Prostate gland (tissue), 2 donors: ENCODE measurements around the gene POLD1. TPM values are rescaled to one million over a fixed set of nuclear protein-coding genes. Genes with fewer than 3 reads are reported as not detected.

Source experiments
- DNase-seq: peaks from one replicate; pipeline ENCODE4 v3.0.0-alpha.2; 2019; ENCODE audit warnings: low spot score
- H3K27ac ChIP-seq, 2 donors: fragments of 200-600 bp; sonication (generic); 2 replicates each; pipeline ENCODE4 v1.5.1; 2017 to 2019
- H3K27me3 ChIP-seq: fragments of 200-600 bp; sonication (generic); replicated peaks from 2 replicates; pipeline ENCODE4 v1.5.1; 2019; ENCODE audit not compliant: insufficient read depth
- H3K36me3 ChIP-seq, 2 donors: fragments of 200-600 bp; sonication (generic); 1 replicate in 1 of 2; 2 replicates in 1 of 2; pipeline versions ENCODE4 v1.5.1 to v1.8.1; 2017 to 2019
- H3K4me1 ChIP-seq: fragments of 200-600 bp; sonication (generic); replicated peaks from 2 replicates; pipeline ENCODE4 v1.5.1; 2019
- H3K4me3 ChIP-seq, 2 donors: fragments of 200-600 bp; sonication (generic); 2 replicates each; pipeline ENCODE4 v1.5.1; 2017 to 2019
- H3K9me3 ChIP-seq: fragments of 200-600 bp; sonication (generic); 2 replicates; pipeline ENCODE4 v1.5.1; 2017
- POLR2A ChIP-seq: fragments of 450-650 bp; IDR thresholded peaks from one replicate; pipeline ENCODE4 v1.6.1; 2016; ENCODE audit warnings: antibody characterized with exemption, mild to moderate bottlenecking
- POLR2AphosphoS5 ChIP-seq: sonication (generic); formaldehyde crosslinking; IDR thresholded peaks from one replicate; pipeline ENCODE4 v1.6.1; 2017; ENCODE audit warnings: antibody characterized with exemption
- WGBS: methylation state at CpG from one replicate; pipeline ENCODE4 v1.1.5; 2018; 5-methylcytosine and 5-hydroxymethylcytosine counted together
- intact Hi-C: fragments of 100-400 bp; cut with DNase I; formaldehyde crosslinking; loops from one replicate; pipeline ENCODE4 v1.14.2; 2022
- total RNA-seq, 2 donors: library from RNA; depleted of rRNA; stranded (reverse); fragments of >200 nt; gene quantifications; one replicate each; pipeline ENCODE4 v1.1.0, GENCODE V29; 2016
- TF ChIP-seq, protein P1 (sequence below), 4 experiments: fragments of 200-600 bp in 2 of 4; fragments of 450-650 bp in 2 of 4; sonication (generic) in 2 of 4; IDR thresholded peaks; 1 replicate in 3 of 4; 2 replicates in 1 of 4; pipeline ENCODE4 v1.5.1; 2016 to 2019; ENCODE audit warnings: antibody characterized with exemption in 4 of 4, mild to moderate bottlenecking in 2 of 4, moderate library complexity in 2 of 4

Gene POLD1
- total RNA-seq, 2 donors from 2014 or later: 15.6 to 35.7 TPM

DNA sequence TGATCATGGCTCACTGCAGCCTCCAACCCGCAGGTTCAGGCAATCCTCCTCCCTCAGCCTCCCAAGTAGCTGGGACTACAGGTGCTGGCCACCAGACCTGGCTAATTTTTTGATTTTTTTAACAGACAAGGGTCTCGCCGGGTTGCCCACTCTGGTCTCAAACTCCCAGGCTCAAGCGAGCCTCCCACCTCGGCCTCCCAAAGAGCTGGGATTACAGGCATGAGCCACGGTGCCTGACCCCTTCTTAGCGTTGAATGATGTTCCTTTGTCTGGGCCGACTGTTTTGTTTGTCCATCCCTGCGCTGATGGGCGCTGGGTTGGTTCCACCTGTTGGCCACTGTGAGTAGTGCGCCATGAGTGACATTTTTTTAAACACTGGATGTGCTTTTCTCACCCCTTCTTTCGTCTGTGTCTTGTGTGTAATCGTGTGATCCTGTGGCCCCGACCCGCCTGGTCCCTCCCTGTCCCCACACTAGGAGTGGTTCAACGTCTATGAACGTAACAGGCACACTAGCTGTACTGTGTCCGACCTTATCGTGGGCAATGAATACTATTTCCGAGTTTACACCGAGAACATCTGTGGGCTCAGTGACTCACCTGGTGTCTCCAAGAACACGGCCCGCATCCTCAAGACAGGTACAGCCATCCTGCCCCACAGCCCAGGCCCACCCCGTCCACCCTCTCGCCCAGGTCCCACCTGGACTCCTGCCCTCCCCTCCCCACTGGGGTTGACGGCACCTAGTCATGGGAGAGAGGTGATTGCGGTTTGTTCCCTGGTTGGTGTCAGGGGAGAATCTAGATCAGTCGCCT is 77.1 kb downstream of the POLD1 start:
- no peak overlapping the region for H3K4me3 ChIP-seq
- H3K27ac ChIP-seq: no peak overlapping the region
- no peaks in the 10 kb centered on the region for H3K36me3 ChIP-seq
- H3K27me3 ChIP-seq: peaks cover 8% of the 10 kb centered on the region
- intact Hi-C loops: loop anchor here (2.0 kb wide), 1 partner anchor 92 kb away; no protein-coding TSS in a partner anchor
- H3K4me1 ChIP-seq: no peaks in the 10 kb centered on the region
- DNase-seq: peak; percentile 36
- no peaks in the 10 kb centered on the region for H3K9me3 ChIP-seq
- no peak for TF ChIP-seq POLR2A
- no peak for TF ChIP-seq POLR2AphosphoS5
- TF ChIP-seq, protein P1, sequence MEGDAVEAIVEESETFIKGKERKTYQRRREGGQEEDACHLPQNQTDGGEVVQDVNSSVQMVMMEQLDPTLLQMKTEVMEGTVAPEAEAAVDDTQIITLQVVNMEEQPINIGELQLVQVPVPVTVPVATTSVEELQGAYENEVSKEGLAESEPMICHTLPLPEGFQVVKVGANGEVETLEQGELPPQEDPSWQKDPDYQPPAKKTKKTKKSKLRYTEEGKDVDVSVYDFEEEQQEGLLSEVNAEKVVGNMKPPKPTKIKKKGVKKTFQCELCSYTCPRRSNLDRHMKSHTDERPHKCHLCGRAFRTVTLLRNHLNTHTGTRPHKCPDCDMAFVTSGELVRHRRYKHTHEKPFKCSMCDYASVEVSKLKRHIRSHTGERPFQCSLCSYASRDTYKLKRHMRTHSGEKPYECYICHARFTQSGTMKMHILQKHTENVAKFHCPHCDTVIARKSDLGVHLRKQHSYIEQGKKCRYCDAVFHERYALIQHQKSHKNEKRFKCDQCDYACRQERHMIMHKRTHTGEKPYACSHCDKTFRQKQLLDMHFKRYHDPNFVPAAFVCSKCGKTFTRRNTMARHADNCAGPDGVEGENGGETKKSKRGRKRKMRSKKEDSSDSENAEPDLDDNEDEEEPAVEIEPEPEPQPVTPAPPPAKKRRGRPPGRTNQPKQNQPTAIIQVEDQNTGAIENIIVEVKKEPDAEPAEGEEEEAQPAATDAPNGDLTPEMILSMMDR (IDR thresholded peaks at IDR 0.05): peak; percentile 37 to 83 (median 70)
- 32% methylated on average over 28 of the region's 28 CpGs for WGBS

DNA sequence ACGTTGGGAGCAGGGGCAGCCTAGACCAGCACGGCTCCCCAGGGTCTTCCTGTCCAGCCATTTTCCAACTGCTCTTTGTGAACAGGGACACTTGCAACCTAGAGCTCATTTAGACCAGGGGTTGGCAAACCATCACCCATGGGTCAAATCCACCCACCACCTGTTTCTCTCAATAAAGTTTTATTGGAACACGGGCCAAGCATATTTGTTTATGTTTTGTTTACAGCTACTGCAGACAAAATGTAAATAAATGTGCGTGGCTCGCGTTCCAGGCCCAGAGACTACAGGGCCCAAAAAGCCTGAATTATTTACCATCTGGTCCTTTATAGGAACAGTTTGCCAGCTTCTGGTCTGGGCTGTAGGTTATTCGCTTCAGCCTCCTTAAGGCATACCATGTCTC is 78.8 kb downstream of the POLD1 start:
- H3K27me3 ChIP-seq: peaks cover 8% of the 10 kb centered on the region
- TF ChIP-seq, protein P1 (IDR thresholded peaks at IDR 0.05): no peak
- TF ChIP-seq POLR2AphosphoS5 (no peak), POLR2A (no peak)
- WGBS: 75% methylated on average over 7 of the region's 7 CpGs
- no peak overlapping the region for H3K4me3 ChIP-seq
- no peaks in the 10 kb centered on the region for H3K36me3 ChIP-seq
- no peak overlapping the region for H3K27ac ChIP-seq
- DNase-seq: no peak
- intact Hi-C loops: no loop called here
- H3K4me1 ChIP-seq: no peaks in the 10 kb centered on the region
- no peaks in the 10 kb centered on the region for H3K9me3 ChIP-seq

DNA sequence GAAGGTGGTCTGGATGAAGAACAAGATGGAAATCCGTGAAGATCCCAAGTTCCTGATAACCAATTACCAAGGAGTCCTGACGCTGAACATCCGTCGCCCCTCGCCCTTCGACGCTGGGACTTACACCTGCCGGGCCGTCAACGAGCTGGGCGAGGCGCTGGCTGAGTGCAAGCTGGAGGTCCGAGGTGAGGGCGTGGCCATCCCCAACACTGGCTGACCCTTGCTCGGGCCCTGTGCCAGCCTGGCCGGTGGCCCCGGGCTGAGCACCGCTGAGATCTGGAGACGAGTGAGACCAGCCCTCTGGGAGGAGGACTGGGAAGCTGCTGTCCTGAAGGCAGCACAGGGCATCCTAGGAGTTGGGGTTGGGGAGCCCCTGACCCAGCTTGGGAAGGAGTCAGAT is 80.2 kb downstream of the POLD1 start:
- intact Hi-C loops: no loop called here
- H3K27me3 ChIP-seq: peaks cover 2% of the 10 kb centered on the region
- no peak overlapping the region for H3K27ac ChIP-seq
- no peak overlapping the region for H3K4me3 ChIP-seq
- H3K4me1 ChIP-seq: no peaks in the 10 kb centered on the region
- WGBS: 73% methylated on average over 14 of the region's 19 CpGs
- no peaks in the 10 kb centered on the region for H3K9me3 ChIP-seq
- H3K36me3 ChIP-seq: no peaks in the 10 kb centered on the region
- no peak for DNase-seq
- no peak for TF ChIP-seq POLR2A
- no peak for TF ChIP-seq POLR2AphosphoS5
- TF ChIP-seq, protein P1 (IDR thresholded peaks at IDR 0.05): no peak

DNA sequence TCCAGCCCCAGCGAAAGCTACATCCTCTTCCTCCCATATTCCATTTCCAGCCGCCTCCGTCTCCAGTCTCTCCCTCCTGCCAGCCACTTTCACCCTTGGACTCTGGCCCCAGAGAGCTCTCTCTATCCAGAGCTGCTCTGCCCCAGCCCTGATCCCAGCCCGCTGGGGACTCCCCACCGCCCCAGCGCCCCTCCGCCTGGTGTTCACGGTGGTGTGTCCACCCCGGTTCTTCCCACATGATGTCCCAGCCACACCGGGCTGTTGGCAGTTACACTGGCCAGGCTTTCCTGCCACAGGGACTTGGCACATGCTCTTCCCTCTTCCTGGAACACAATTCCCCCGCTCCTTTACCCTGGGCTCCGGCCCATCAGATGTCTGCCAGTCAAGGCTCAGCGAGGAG is 80.9 kb downstream of the POLD1 start:
- no peak for DNase-seq
- no peak overlapping the region for H3K4me3 ChIP-seq
- H3K9me3 ChIP-seq: no peaks in the 10 kb centered on the region
- 93% methylated on average over 13 of the region's 13 CpGs for WGBS
- no peaks in the 10 kb centered on the region for H3K36me3 ChIP-seq
- no peak overlapping the region for H3K27ac ChIP-seq
- no peaks in the 10 kb centered on the region for H3K27me3 ChIP-seq
- no peaks in the 10 kb centered on the region for H3K4me1 ChIP-seq
- intact Hi-C loops: no loop called here
- TF ChIP-seq, protein P1 (IDR thresholded peaks at IDR 0.05): no peak
- TF ChIP-seq POLR2AphosphoS5 (no peak), POLR2A (no peak)
